NCI-H1092 treated with DMSO at 0.1 percent for 48 hours (cell line): ENCODE data around the gene POU6F2.
"Not testable (repeated sequence)": the region's sequence is repeated elsewhere in the genome, so short reads cannot be mapped to it uniquely, and the experiment has no call there.

Experiments used
- DNase-seq: peaks from one replicate; lab custom pipeline; 2025; lab: John Stamatoyannopoulos, UW

POU6F2 gene

DNA sequence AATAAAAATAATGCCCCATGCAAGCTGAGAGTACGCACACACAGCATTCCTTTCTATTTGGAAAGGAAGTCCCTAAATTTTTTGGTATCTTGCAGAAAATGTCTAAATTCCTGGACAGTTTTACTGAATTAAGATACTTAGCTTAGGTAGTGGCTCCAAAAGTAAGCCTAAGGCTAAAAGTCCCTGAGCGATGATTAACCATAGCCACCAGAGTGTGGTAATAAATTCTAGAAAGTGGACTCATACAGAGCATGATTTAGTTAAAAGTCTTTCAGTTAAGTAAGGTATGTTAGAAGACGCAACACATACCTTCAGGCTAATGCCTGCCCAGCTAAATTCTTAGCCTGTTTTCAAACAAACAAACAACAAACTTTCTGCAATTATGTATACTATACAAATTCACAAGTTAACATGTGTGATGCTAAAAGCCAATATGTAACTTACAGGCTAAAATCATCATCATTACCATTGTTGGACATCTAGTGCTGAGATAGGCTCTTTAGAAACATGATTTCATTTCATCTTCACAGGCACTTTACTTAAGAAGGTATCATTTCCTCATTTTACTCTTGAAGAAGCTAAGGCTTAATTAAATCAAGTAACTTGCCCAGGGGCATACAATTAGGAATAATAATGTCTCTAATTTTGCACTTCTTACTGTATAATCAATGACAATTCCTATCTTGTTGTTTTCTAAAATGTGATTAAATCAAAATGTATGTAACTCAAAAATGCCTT lies 327.1 kb downstream of the POU6F2 start:
- DNase-seq, result no peak

GRCh38 chr7:39306016-39306570 lies 328.4 kb downstream of the POU6F2 start:
- no peak for DNase-seq

DNA sequence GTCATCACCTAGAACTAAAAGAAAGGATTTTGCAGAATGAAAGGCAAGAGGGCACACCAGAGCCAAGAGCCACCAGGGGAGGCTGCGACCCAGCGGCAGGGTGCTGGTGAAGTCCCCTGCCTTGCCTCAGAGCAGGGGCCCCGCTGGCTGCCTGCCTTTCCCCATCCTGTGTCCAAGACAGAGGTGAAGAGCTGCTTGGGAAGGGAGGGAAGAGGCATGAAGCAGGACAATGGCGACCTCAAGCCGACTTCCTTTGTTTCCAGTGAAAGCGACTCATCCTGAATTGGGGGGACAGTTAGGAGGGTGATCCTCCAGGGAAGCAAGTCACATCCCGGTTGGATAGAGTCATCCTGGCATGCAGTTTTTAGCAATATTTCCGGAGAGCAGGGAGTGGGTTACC lies 333.0 kb downstream of the POU6F2 start:
- no peak for DNase-seq

GRCh38 chr7:39312254-39312989 lies 334.7 kb downstream of the POU6F2 start:
- no peak for DNase-seq

- DNase-seq, result no peak
Measured at GRCh38 chr7:39313376-39313775, 335.7 kb downstream of the POU6F2 start.

GRCh38 chr7:39313974-39314373 lies 336.3 kb downstream of the POU6F2 start:
- DNase-seq, result no peak

DNA sequence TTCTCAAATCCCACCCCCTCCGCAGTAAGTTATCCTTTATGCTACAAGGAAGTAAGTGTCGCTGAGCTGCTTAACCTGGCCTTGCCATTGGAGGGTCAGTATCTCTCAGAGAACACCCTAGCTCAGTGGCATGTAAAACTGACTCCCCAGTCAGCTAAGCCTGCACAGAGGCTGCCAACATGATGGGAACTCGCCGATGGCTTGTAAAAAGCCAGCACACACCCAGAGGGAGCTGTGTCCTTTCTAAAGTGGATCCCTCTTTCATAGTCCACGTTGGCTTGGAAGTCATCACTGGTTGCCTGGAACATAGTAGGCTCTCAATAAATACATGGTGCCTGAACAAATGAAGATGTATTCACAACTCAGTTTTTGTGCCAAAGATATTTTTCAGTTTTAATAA lies 339.4 kb downstream of the POU6F2 start:
- no peak for DNase-seq

DNA sequence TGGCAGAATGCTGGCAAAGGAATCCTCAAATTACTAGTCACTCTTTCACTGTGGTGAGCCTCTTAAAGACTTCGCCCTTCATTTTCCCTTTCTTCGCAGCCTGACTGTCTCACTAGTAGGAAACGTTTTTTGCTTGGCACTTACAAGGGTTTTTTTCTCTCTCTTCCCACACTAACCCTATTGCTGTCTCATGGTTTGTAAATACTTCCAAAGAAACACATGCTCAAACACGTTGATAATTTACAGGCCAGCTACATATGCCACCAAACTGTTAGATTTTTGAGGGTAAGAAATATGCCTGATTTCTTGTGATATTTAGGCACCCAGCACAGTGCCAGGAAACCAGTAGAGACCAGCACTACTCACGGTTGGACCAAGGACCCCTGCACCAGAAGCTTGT lies 340.2 kb downstream of the POU6F2 start:
- DNase-seq, result no peak

GRCh38 chr7:39321245-39321644 lies 343.5 kb downstream of the POU6F2 start:
- DNase-seq, result no peak

DNA sequence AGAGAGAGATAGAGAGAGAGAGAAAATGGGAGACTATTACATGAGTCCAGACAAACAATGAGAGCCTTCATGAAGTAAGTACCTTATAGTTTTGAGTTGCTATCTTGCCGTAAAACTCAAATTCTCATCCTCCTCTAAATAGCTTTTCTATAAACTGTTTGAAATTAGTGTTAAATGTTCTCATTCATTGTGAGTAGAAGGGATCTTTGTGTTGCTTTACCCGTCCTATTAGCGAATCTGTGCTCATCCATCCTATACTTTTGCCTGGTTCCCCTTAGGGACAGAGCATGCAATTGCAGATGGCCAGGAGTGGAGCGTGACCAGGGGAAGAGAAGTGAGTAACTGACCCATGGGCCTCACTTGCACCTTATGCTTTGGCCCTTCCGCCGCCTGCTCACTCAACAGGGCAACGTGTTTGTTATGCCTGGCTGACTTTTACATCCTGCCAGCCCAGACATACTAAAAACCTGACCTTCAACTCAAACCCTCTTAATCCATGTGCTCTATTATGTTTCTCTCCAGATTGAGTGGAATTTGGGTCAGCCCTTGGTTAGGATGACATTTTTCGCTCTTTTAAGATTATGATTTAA lies 344.3 kb downstream of the POU6F2 start:
- DNase-seq, result no peak

- no peak for DNase-seq
Measured at GRCh38 chr7:39324139-39324760, 346.5 kb downstream of the POU6F2 start.

DNA sequence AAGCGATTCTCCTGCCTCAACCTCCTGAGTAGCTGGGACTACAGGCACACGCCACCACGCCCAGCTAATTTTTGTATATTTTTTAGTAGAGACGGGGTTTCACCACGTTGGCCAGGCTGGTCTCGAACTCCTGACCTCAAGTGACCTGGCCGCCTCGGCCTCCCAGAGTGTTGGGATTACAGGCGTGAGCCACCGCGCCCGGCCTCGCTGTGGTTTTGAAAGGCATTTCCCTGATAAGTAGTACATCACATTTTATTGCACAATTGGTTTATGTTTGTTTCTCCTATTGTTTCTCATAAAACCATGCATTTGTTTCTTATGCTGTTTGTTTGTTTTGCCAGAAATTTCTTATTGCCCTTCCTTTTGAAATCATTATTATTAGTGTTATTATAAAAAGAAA lies 353.9 kb downstream of the POU6F2 start:
- not testable (repeated sequence) for DNase-seq

GRCh38 chr7:39332142-39332541 lies 354.4 kb downstream of the POU6F2 start:
- no peak for DNase-seq

GRCh38 chr7:39333701-39334100 lies 356.0 kb downstream of the POU6F2 start:
- DNase-seq, result no peak

- DNase-seq, result no peak
Measured at GRCh38 chr7:39336442-39336841, 358.7 kb downstream of the POU6F2 start.

- no peak for DNase-seq
Measured at GRCh38 chr7:39338716-39339115, 361.0 kb downstream of the POU6F2 start.

- no peak for DNase-seq
Measured at GRCh38 chr7:39339591-39339990, 361.9 kb downstream of the POU6F2 start.

DNA sequence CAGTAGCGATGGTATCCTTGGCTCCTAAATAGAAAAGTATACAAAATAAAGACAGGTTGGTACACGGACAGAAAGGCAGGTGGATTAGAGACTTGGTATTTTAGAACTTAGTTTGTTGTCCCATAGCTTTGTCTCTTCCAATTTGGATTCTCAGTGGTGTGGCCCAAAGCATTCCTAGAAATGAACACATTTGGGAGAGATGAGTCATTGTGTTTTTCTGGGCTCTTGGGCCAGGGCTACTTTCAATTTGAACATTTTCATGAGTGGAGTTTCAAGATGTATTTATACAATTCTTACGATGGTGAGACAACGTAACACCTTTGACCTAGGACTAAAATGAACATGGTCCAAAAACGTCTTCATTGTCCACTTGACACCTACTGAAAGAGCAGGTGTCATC lies 363.4 kb downstream of the POU6F2 start:
- DNase-seq, result no peak

DNA sequence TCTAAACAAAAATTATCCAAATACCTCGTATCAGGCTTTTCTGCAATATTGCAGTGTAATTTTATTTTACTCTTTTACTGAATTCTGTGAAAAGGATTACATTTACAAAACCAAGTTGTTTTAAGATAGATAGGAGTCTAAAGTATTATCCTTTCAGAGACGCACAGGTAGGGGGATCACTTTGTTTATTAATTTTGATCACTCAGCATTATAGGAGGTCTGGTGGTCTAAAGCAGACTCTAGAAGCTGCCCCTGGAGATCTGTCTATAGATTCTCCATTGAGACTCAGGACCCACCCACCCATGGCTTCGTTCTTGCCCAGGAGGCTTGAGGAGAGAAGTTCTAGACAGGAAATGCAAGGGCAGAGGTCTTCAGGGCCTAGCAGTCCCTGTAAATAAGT lies 365.1 kb downstream of the POU6F2 start:
- DNase-seq, result no peak

- DNase-seq, result no peak
Measured at GRCh38 chr7:39349452-39350123, 371.9 kb downstream of the POU6F2 start.

- DNase-seq, result peak; percentile 2
Measured at GRCh38 chr7:39353615-39354376, 376.1 kb downstream of the POU6F2 start.
